ENCODE measurements around the gene MACROD1. TPM values are rescaled to one million over a fixed set of nuclear protein-coding genes. Genes with fewer than 3 reads are reported as not detected.
"Not testable (repeated sequence)": the region's sequence is repeated elsewhere in the genome, so short reads cannot be mapped to it uniquely, and the experiment has no call there.

MACROD1 gene
- total RNA-seq, 1 donor from 2014 or later = 91.9 TPM

DNA sequence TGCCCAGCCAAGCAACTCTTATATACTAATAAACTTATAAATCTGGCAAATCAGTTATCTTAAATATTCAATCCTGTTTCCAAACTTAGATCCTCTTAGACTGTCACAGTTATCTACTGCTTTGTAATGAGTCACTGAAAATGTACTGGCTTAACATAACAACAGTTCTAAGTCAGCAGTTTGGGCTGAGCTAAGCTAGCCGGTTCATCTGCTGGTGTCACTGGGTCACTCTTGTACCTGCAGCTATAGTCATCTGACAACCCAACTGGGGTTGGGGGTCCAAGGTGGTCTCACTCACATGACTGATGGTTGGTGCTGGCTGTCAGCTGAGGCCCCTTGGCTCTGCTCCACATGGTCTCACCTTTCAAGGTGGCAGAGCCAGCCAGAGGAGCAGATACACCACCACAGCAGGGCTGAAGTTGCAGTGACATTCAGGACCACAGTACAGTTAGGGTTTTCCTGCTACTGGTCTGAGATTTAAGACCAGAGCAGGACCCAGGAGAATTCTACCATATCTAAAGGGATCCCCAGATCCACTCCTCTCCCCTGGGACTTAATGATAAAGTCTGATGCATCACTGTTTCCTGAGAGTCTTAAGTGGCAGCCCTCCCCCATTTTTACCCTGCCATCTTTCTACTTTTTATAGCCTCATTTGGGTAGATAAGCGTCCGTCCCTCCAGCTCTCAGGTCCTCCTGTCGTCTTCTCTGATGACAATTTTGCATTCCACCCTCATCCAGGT is 7.9 kb upstream of the MACROD1 start:
- no peaks in the 10 kb centered on the region for H3K4me1 ChIP-seq (ENCODE audit: control insufficient read depth in 3 of 3, insufficient read depth in 3 of 3, low read length in 3 of 3)
- H3K27me3 ChIP-seq (ENCODE audit: control insufficient read depth in 3 of 3, insufficient read depth in 3 of 3, low read length in 3 of 3) = no peaks in the 10 kb centered on the region
- no peaks in the 10 kb centered on the region for H3K9me3 ChIP-seq (ENCODE audit: control insufficient read depth in 3 of 3, low read length in 3 of 3)
- H3K4me3 ChIP-seq (ENCODE audit: low read length in 3 of 3) = no peak overlapping the region
- H3K27ac ChIP-seq (ENCODE audit: low read depth, low read length) = no peak overlapping the region
- no peaks in the 10 kb centered on the region for H3K36me3 ChIP-seq (ENCODE audit: control insufficient read depth in 3 of 3, insufficient read depth in 3 of 3, low read length in 3 of 3)
- H3K9ac ChIP-seq (ENCODE audit: low read depth in 1 of 3, low read length in 3 of 3) = no peak overlapping the region

GRCh38 chr11:64170419-64170818 is 4.5 kb upstream of the MACROD1 start:
- Histone ChIP-seq H3K9me3 (ENCODE audit: control insufficient read depth in 3 of 3, low read length in 3 of 3) (no peaks in the 10 kb centered on the region), H3K4me3 (ENCODE audit: low read length in 3 of 3) (no peak overlapping the region), H3K27ac (ENCODE audit: low read depth, low read length) (no peak overlapping the region), H3K9ac (ENCODE audit: low read depth in 1 of 3, low read length in 3 of 3) (no peak overlapping the region), H3K27me3 (ENCODE audit: control insufficient read depth in 3 of 3, insufficient read depth in 3 of 3, low read length in 3 of 3) (no peaks in the 10 kb centered on the region), H3K36me3 (ENCODE audit: control insufficient read depth in 3 of 3, insufficient read depth in 3 of 3, low read length in 3 of 3) (no peaks in the 10 kb centered on the region), H3K4me1 (ENCODE audit: control insufficient read depth in 3 of 3, insufficient read depth in 3 of 3, low read length in 3 of 3) (peaks cover 4 to 6% (median 4%) of the 10 kb centered on the region in 3 donors)

DNA sequence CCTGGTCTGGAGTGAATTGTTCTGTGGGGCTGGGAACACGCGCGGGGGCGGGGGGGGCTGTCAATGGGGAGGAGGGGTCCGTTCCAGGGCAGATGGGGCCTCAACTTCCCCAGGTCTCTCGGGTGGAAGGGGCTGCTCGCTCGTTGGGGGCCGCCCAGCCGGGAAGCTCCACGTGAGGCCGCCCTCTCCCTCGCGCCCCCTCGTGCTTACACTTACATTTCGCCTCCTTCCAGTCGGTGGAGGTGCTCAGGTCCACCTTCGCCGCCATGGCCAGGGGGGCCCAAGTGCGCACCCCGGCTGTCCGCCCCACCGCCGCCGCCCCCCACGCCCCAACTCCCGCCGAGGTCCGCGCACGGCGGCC is 452 bp downstream of the MACROD1 start:
- peaks cover 0 to 1% (median 0%) of the 10 kb centered on the region in 3 donors for H3K36me3 ChIP-seq (ENCODE audit: control insufficient read depth in 3 of 3, insufficient read depth in 3 of 3, low read length in 3 of 3)
- H3K4me3 ChIP-seq (ENCODE audit: low read length in 3 of 3) = peak overlapping the region; percentile 85 to 91 (median 89)
- H3K4me1 ChIP-seq (ENCODE audit: control insufficient read depth in 3 of 3, insufficient read depth in 3 of 3, low read length in 3 of 3) = peaks cover 23 to 27% (median 25%) of the 10 kb centered on the region in 3 donors
- H3K27me3 ChIP-seq (ENCODE audit: control insufficient read depth in 3 of 3, insufficient read depth in 3 of 3, low read length in 3 of 3) = no peaks in the 10 kb centered on the region
- peak overlapping the region; percentile 93 to 99 (median 99) for H3K9ac ChIP-seq (ENCODE audit: low read depth in 1 of 3, low read length in 3 of 3)
- H3K27ac ChIP-seq (ENCODE audit: low read depth, low read length) = peak overlapping the region; percentile 96
- no peaks in the 10 kb centered on the region for H3K9me3 ChIP-seq (ENCODE audit: control insufficient read depth in 3 of 3, low read length in 3 of 3)

DNA sequence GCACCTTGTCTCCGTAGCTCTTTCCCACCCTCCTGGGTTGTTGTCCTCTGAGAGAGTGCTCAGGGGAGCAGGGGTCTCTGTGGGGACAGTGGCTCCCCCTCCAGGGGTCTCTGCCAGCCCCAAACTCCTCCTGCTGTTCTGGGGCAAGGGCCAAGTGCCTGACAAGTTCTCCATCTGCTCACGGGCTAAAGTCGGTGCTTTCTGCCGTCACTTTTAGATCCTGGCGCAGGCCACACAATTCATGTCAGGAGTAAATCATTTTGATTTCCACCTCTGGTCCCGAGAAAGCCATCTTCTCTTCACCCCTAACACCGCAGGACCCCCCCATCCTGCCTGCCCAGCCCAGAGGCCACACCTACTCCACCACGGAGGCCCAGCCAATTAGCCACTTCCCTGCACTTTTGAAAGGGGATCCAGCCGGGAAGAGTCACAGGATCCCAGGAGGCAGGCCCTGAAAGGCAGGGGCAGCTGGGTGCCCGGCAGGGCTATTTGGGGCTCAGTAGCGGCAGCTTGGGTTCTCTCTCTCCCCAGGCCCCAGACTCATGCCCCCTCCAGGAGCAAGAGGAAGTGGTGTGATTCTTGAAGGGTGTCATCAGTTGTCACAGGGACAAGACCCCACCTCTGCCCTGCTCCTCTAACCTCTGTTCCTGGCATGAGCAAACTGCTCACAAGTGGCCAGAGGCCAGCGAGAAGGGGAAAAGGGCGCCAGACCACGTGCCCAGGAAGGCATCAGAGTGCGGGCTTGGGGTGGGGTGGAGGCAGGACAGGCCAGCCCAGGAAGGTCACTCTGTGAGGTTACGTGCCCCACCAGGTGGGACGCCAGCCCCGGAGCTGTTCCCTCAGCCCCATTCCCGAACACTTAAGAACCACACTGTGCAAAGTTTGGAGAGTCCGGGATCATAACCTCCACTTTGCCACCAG is 1.3 kb downstream of the MACROD1 start:
- H3K9ac ChIP-seq (ENCODE audit: low read depth in 1 of 3, low read length in 3 of 3) = peak overlapping the region; percentile 93 to 99 (median 99)
- peak overlapping the region; percentile 96 for H3K27ac ChIP-seq (ENCODE audit: low read depth, low read length)

GRCh38 chr11:64163951-64164350 is 2.0 kb downstream of the MACROD1 start:
- H3K27ac ChIP-seq (ENCODE audit: low read depth, low read length) = peak overlapping the region; percentile 96
- no peaks in the 10 kb centered on the region for H3K9me3 ChIP-seq (ENCODE audit: control insufficient read depth in 3 of 3, low read length in 3 of 3)
- H3K4me1 ChIP-seq (ENCODE audit: control insufficient read depth in 3 of 3, insufficient read depth in 3 of 3, low read length in 3 of 3) = peaks cover 23 to 32% (median 27%) of the 10 kb centered on the region in 3 donors
- peak overlapping the region; percentile 29 to 99 (median 72) for H3K9ac ChIP-seq (ENCODE audit: low read depth in 1 of 3, low read length in 3 of 3)
- H3K27me3 ChIP-seq (ENCODE audit: control insufficient read depth in 3 of 3, insufficient read depth in 3 of 3, low read length in 3 of 3) = no peaks in the 10 kb centered on the region
- H3K4me3 ChIP-seq (ENCODE audit: low read length in 3 of 3) = peak overlapping the region; percentile 85 to 91 (median 89)
- H3K36me3 ChIP-seq (ENCODE audit: control insufficient read depth in 3 of 3, insufficient read depth in 3 of 3, low read length in 3 of 3) = peaks cover 0 to 6% (median 5%) of the 10 kb centered on the region in 3 donors

More for the DNA sequence above, 1.3 kb downstream of the MACROD1 start:
- Histone ChIP-seq H3K4me1 (ENCODE audit: control insufficient read depth in 3 of 3, insufficient read depth in 3 of 3, low read length in 3 of 3) (peaks cover 23 to 32% (median 27%) of the 10 kb centered on the region in 3 donors), H3K9me3 (ENCODE audit: control insufficient read depth in 3 of 3, low read length in 3 of 3) (no peaks in the 10 kb centered on the region), H3K36me3 (ENCODE audit: control insufficient read depth in 3 of 3, insufficient read depth in 3 of 3, low read length in 3 of 3) (peaks cover 0 to 6% (median 5%) of the 10 kb centered on the region in 3 donors), H3K27me3 (ENCODE audit: control insufficient read depth in 3 of 3, insufficient read depth in 3 of 3, low read length in 3 of 3) (no peaks in the 10 kb centered on the region), H3K4me3 (ENCODE audit: low read length in 3 of 3) (peak overlapping the region; percentile 85 to 91 (median 89))

DNA sequence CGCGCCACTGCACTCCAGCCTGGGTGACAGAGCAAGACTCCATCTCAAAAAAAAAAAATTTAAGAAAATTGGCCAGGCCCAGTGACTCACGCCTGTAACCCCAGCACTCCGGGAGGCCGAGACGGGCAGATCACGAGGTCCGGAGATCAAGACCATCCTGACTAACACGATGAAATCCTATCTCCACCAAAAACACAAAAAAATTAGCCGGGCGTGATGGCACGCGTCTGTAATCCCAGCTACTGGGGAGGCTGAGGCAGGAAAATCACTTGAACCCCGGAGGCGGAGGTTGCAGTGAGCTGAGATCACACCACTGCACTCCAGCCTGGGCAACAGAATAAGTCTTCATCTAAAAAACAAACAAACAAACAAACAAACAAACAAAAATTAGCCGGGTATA is 3.1 kb downstream of the MACROD1 start:
- not testable (repeated sequence) for H3K27me3 ChIP-seq (ENCODE audit: control insufficient read depth in 3 of 3, insufficient read depth in 3 of 3, low read length in 3 of 3); H3K4me3 ChIP-seq (ENCODE audit: low read length in 3 of 3); H3K36me3 ChIP-seq (ENCODE audit: control insufficient read depth in 3 of 3, insufficient read depth in 3 of 3, low read length in 3 of 3); H3K27ac ChIP-seq (ENCODE audit: low read depth, low read length); H3K9me3 ChIP-seq (ENCODE audit: control insufficient read depth in 3 of 3, low read length in 3 of 3); H3K9ac ChIP-seq (ENCODE audit: low read depth in 1 of 3, low read length in 3 of 3)
- H3K4me1 ChIP-seq (ENCODE audit: control insufficient read depth in 3 of 3, insufficient read depth in 3 of 3, low read length in 3 of 3) = peaks cover 31 to 42% (median 35%) of the 10 kb centered on the region in 3 donors

DNA sequence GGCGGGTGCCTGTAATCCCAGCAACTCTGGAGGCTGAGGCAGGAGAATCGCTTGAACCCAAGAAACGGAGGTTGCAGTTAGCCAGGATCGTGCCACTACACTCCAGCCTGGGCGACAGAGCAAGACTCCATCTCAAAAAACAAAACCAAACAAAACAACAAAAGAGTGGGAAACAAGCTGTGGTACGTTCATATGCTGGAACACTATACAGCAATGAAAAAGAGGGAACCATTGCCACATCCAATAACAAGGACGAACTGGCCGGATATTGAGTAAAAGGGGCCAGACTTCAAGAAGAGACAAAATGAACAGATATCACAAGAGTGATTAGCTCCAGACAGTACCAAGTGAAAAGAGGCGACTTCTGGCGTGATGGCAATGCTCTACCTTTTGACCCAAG is 4.9 kb downstream of the MACROD1 start:
- Histone ChIP-seq H3K27ac (ENCODE audit: low read depth, low read length) (no peak overlapping the region), H3K4me3 (ENCODE audit: low read length in 3 of 3) (no peak overlapping the region), H3K36me3 (ENCODE audit: control insufficient read depth in 3 of 3, insufficient read depth in 3 of 3, low read length in 3 of 3) (peaks cover 0 to 6% (median 5%) of the 10 kb centered on the region in 3 donors), H3K27me3 (ENCODE audit: control insufficient read depth in 3 of 3, insufficient read depth in 3 of 3, low read length in 3 of 3) (no peaks in the 10 kb centered on the region), H3K9me3 (ENCODE audit: control insufficient read depth in 3 of 3, low read length in 3 of 3) (no peaks in the 10 kb centered on the region), H3K9ac (ENCODE audit: low read depth in 1 of 3, low read length in 3 of 3) (no peak overlapping the region), H3K4me1 (ENCODE audit: control insufficient read depth in 3 of 3, insufficient read depth in 3 of 3, low read length in 3 of 3) (peaks cover 44 to 55% (median 47%) of the 10 kb centered on the region in 3 donors)

DNA sequence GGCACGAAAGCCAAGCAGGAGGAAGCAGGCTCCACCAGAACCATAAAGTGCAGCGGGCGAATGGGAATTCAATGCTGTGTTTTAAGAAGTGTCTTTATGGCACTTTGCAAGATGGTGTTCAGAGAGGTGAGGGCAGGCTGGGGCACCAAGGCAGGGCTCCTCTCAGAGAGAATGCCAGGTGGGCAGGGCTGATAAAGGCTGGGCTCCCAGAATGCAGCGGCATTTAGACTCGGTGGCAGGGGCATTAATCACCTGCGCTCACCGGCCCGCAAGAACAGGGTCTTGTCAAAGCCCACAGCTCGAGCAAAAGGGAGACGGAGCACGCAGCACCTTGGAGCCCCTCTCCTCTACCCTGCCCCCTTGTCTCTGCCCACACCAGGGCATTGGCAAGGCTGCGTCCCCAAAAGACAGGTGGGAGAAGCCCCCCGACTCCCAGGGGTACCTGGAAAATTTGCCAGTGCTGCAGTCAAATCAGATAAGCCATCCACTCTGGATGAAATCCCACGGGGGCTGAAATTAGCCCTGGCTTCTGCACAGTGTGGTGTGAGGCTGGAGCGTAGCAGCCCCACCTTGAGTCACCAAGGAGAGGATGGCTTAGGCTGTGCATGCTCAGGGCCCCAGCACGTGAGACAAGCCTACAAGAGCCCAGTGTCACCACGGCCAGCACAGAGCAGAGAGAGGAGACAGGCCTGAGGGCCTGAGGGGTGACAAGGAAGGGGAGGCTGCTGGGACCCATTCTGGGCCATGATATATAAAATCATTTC is 8.1 kb downstream of the MACROD1 start:
- Histone ChIP-seq H3K27me3 (ENCODE audit: control insufficient read depth in 3 of 3, insufficient read depth in 3 of 3, low read length in 3 of 3) (no peaks in the 10 kb centered on the region), H3K9ac (ENCODE audit: low read depth in 1 of 3, low read length in 3 of 3) (peak overlapping the region in 1 of 3 donors; percentile 45), H3K4me3 (ENCODE audit: low read length in 3 of 3) (no peak overlapping the region), H3K27ac (ENCODE audit: low read depth, low read length) (no peak overlapping the region), H3K9me3 (ENCODE audit: control insufficient read depth in 3 of 3, low read length in 3 of 3) (no peaks in the 10 kb centered on the region), H3K36me3 (ENCODE audit: control insufficient read depth in 3 of 3, insufficient read depth in 3 of 3, low read length in 3 of 3) (peaks cover 0 to 6% (median 5%) of the 10 kb centered on the region in 3 donors), H3K4me1 (ENCODE audit: control insufficient read depth in 3 of 3, insufficient read depth in 3 of 3, low read length in 3 of 3) (peaks cover 34 to 52% (median 41%) of the 10 kb centered on the region in 3 donors)

GRCh38 chr11:64156235-64157011 is 9.5 kb downstream of the MACROD1 start:
- H3K4me1 ChIP-seq (ENCODE audit: control insufficient read depth in 3 of 3, insufficient read depth in 3 of 3, low read length in 3 of 3) = peaks cover 45 to 64% (median 52%) of the 10 kb centered on the region in 3 donors
- no peak overlapping the region for H3K4me3 ChIP-seq (ENCODE audit: low read length in 3 of 3)
- H3K36me3 ChIP-seq (ENCODE audit: control insufficient read depth in 3 of 3, insufficient read depth in 3 of 3, low read length in 3 of 3) = peaks cover 2 to 11% (median 5%) of the 10 kb centered on the region in 3 donors
- H3K27me3 ChIP-seq (ENCODE audit: control insufficient read depth in 3 of 3, insufficient read depth in 3 of 3, low read length in 3 of 3) = no peaks in the 10 kb centered on the region
- peak overlapping the region in 2 of 3 donors; percentile 20 to 45 for H3K9ac ChIP-seq (ENCODE audit: low read depth in 1 of 3, low read length in 3 of 3)
- no peaks in the 10 kb centered on the region for H3K9me3 ChIP-seq (ENCODE audit: control insufficient read depth in 3 of 3, low read length in 3 of 3)
- H3K27ac ChIP-seq (ENCODE audit: low read depth, low read length) = no peak overlapping the region
